Endometrium (tissue), 2 donors: ENCODE data around the gene ODAD3.
"Not testable (repeated sequence)": the region's sequence is repeated elsewhere in the genome, so short reads cannot be mapped to it uniquely, and the experiment has no call there.

Source experiments
- FAIRE-seq: peaks from 2 replicates; lab custom pipeline; 2012; peaks lifted over from hg19 to GRCh38; lab: Jason Lieb, UNC
- donor health status: control.
- donor health status: control.

Gene ODAD3

DNA sequence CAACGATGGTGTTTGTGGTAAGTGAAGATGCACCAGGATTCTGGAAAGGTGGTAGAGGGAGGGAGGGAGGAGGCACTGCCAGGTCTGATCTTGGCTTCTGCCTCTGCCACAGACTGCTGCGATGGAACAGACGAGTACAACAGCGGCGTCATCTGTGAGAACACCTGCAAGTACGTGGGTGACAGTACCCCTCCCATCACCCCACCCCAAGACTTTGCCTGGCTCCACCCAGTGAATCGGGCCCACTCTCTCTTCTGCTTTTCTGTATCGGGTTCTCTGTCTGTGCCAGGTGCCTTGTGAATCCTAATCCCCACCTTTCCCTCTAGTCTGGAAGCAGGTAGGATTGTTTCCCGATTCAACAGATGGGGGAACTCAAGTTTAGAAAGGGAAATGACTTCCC is 3.0 kb upstream of the ODAD3 start:
- no peak for FAIRE-seq

GRCh38 chr19:11435833-11436313 is 952 bp upstream of the ODAD3 start:
- no peak for FAIRE-seq

- FAIRE-seq: no peak
Observed at GRCh38 chr19:11434703-11435056, 241 bp downstream of the ODAD3 start.

GRCh38 chr19:11433526-11433925 is 1.4 kb downstream of the ODAD3 start:
- not testable (repeated sequence) for FAIRE-seq

- FAIRE-seq: no peak
Observed at GRCh38 chr19:11426656-11427055, 8.3 kb downstream of the ODAD3 start.

DNA sequence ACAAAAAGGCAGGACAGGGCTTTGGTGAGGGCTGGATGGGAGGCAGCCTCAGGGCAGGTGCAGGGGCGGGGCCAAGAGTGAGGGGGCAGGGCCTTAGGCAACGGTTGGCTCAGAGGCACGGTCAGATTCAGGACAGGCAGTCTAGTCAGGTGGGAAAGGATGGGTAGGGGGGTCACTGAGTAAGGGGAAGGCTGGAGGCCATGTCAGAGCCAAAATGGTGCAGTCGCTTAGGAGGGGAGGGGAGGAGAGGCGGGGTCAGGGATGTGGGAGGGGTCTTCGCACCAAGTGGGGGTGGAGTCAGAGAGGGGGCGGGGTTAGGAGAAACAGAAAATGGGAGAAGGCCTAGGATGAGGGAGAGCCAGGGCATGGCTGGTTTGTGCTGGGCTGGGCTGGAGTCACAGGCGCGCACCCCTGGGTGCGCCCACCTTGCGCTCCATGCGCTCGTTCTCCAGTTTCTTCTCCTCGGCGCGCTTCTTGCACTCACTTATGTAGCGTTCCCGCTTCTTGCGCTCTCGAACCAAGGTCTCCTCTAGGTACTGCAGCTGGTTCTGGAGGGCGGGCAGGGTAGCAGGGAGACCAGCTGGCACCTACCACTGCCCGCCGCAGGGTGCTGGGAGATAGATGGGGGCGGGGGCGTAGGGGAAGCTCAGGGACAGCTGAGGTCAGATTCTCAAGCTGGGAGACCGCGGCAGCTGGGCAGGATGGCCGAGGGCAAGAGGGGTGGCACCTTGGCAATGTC is 9.0 kb downstream of the ODAD3 start:
- no peak for FAIRE-seq

GRCh38 chr19:11423791-11424181 is 11.1 kb downstream of the ODAD3 start:
- no peak for FAIRE-seq

- no peak for FAIRE-seq
Observed at GRCh38 chr19:11423164-11423790, 11.6 kb downstream of the ODAD3 start.

GRCh38 chr19:11422163-11423065 is 12.5 kb downstream of the ODAD3 start:
- FAIRE-seq: no peak

- no peak for FAIRE-seq
Observed at GRCh38 chr19:11421371-11422098, 13.4 kb downstream of the ODAD3 start.

DNA sequence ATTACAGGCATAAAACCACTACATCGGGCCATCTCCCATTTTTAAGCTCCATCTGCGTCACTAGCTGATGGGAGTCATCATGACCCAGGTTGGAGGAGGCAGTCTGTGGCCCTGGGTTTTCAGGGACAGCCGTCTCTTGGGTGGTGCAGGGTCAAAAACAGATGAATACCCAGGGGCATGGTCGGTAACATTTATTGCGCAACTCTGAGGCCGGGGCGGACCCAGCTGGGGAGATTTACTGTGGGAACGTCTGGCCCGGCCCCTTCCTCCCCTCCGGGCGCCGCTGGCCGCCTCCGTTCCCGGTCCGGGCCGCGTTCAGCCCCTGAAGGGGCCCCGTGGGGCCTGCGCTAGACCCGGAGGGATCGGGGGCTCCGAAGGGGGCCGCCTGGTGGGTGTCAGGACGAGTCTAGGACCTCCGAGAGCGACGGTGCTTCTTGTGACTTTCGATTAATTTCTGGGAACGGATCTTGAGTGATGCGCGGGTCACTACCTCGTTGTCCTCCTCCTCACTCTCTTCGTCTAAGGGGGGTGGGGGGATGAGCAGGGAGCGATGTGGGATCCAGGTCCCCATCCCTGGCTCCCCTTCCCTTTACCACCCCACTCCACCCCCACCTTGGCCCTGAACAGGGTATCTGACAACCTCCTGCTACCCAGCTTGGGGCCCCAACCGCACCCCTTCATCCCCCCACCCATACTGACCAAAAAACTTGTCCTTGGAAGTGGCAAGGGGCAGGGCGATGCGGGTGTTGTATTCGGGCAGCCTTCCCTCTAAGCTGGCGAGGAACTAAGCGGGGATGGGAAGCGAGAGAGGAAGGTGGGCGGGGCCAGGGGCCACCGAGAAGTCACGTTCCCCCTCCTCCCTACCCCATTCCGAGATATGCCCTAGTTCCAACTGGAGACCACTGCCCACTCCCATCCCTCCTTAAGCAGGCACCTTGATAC is 14.2 kb downstream of the ODAD3 start:
- no peak for FAIRE-seq

DNA sequence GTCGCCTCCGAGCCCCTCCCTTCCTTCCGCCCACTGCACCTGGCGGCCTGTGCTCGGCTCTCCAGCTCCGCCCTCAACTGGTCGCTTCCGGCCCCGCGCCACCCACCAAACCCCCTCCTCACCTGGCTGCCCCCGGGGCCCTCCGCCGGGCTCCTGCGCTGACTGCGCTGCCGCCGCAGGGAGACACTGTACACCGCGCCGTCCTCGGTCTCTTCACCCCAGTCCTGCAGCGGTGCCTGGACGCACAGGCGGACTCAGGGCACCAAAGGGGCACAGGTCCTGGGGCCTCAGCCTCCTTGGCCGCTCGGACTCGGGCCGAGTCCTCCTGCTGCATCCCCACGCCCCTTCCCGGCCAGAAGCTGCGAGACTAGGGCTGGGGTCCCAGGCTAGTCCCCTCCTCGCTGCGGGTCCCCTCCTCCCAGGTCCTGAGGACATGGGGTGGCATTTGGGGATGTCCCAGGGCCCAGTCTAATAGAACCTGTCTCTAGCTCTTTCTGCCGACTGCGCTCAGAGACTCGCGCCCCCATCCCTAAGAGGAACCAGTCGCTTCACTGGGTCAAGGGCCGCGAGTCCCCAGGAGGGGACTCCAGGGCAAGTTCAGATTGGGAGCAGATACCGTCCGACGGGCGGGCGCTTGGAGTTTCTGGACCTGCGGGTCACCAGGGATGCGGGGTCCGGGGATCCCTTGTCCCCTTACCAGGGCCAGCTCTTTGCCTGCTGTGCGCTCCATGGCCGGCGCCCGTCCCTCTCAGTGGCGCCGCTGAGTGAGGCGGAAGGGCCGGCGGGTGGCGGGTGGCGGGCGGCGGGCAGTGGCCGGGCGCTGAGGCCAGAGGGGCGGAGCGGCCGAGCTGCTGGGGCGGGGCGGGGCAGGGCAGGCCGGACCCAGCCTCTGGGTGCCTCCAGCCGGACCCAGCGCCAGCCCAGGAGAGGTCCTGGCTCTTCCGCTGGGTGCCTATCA is 16.1 kb downstream of the ODAD3 start, which contains the start of gene RGL3:
RGL3 (minus strand) TSS at position 766 of the 958 bp plus-strand sequence; CDS start at position 730, 36 bp downstream.
- no peak for FAIRE-seq

DNA sequence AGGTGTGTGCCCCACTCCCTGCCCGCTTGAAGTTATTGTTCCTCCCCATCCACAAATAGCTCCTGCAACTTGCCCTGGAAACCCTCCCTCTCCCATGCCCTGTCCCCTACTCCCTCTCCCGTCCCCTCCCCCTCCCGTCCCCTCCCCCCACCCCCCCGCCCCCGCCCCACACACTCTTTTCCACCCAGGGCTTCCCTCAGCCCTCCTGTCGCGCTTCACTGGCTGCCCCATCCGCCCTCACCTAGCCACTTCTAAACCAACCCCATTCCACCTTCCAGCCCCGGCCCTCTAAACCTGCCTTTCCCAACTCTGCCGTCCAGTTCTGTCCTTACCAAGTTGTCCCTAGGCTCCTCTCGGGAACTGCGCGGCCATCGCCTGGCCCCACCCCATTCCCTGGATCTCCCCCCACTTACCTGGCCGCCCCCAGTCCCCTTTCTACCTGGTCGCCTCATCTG is 16.8 kb downstream of the ODAD3 start:
- no peak for FAIRE-seq

DNA sequence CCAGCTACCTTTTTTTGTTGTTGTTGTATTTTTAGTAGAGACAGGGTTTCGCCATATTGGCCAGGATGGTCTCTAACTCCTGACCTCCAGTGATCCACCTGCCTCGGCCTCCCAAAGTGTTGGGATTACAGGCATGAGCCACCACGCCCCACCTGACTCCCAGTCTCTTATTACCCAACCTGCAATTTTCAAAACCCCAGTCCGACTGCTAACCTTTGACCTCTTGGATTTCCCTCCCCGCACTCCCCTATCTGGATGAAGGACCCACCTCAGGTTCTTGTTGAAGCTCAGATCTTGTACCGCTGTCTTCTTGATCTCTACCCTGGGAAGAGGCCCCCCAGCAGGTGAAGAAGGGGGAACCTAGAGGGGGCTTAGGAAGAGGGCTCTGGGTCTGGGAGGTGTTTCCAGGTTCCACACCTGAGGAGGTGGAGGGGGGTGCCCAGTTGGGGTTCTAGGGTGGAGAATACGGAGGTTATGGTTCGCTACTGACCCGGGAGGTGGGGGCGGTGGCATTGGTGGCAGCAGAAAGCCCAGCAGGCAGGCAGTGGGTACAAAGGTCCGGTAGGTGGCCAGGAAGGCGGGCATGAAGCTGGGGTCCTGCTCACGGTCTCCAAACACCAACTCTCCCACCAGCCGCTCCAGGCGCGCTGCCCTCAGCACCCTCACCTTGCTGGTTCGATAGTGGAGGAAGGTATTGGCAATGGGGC is 18.4 kb downstream of the ODAD3 start:
- FAIRE-seq: no peak

DNA sequence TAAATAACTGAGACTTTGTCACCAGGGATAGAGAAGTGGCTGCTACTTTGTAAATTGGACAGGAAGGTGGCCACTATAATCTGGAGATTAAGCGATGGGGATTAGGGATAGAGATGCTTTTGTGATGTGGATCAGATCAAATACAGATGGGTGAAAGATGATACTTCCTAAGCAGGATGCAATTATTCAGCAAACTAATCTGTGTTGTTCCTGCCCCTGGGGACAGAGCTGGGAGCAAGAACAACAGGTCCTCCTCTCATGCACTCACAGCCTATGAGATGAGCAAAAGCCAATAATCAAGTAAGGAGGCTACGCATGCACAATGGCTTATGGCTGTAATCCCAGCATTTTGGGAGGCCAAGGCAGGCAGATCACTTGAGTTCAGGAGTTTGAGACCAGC is 20.4 kb downstream of the ODAD3 start:
- no peak for FAIRE-seq

- no peak for FAIRE-seq
Observed at GRCh38 chr19:11410682-11411081, 24.2 kb downstream of the ODAD3 start.

DNA sequence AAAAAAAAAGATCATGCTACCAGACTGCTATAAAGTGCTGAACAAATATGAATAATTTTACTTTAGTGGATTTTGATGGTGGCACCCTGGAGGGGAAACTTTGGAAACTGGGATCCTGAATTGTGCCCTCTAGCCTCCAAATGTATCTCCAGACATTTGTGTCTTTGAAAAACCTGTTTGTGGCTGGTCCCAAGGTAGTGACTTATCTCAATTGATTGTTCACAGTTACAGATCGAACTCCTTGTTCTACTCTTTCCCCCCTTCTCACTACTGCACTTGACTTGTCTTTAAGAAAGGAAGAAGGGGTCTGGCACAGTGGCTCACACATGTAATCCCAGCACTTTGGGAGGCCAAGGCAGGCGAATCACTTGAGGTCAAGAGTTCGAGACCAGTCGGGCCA is 26.3 kb downstream of the ODAD3 start:
- FAIRE-seq: no peak

- FAIRE-seq: not testable (repeated sequence)
Observed at GRCh38 chr19:11406703-11407236, 28.2 kb downstream of the ODAD3 start.
